ENCODE measurements around the gene MORC3.

- TF ChIP-seq CTCF (IDR thresholded peaks at IDR 0.05; ENCODE audit: low read depth, low read length) (no peak), POLR2A (IDR thresholded peaks at IDR 0.05; ENCODE audit: extremely low read depth, insufficient read length) (no peak), MAX (IDR thresholded peaks at IDR 0.05; ENCODE audit: low read depth, low read length) (no peak), MYC (IDR thresholded peaks at IDR 0.05; ENCODE audit: low read depth, low read length) (no peak)
Measured at GRCh38 chr21:36425286-36425685, 105.3 kb downstream of the MORC3 start.
